CD4-positive, alpha-beta T cell treated with Interleukin-1 beta for 1 hour (primary cell): ENCODE measurements around the gene CADM1.

Experiments used
- DNase-seq, 2 donors: peaks; one replicate each; pipeline ENCODE4 v3.0.0-alpha.2; 2020 to 2022

CADM1 gene

GRCh38 chr11:115515647-115516395 lies 11.6 kb upstream of the CADM1 start:
- DNase-seq: no peak

- no peak for DNase-seq
Observed at GRCh38 chr11:115506954-115507675, 2.9 kb upstream of the CADM1 start.

- DNase-seq: no peak
Observed at GRCh38 chr11:115505175-115505574, 960 bp upstream of the CADM1 start.

GRCh38 chr11:115503886-115504275 lies 334 bp downstream of the CADM1 start:
- no peak for DNase-seq

GRCh38 chr11:115503083-115503885 lies 931 bp downstream of the CADM1 start:
- DNase-seq: peak; percentile 6 to 31

- no peak for DNase-seq
Observed at GRCh38 chr11:115502636-115503082, 1.6 kb downstream of the CADM1 start.

- DNase-seq: no peak
Observed at GRCh38 chr11:115501893-115502589, 2.2 kb downstream of the CADM1 start.

GRCh38 chr11:115501502-115501892 lies 2.7 kb downstream of the CADM1 start:
- DNase-seq: no peak

- DNase-seq: no peak
Observed at GRCh38 chr11:115500547-115501501, 3.4 kb downstream of the CADM1 start.

GRCh38 chr11:115499891-115500290 lies 4.3 kb downstream of the CADM1 start:
- DNase-seq: no peak

- DNase-seq: no peak
Observed at GRCh38 chr11:115499241-115499799, 4.9 kb downstream of the CADM1 start.

GRCh38 chr11:115498354-115498753 lies 5.9 kb downstream of the CADM1 start:
- no peak for DNase-seq

GRCh38 chr11:115497303-115497702 lies 6.9 kb downstream of the CADM1 start:
- DNase-seq: no peak

- DNase-seq: no peak
Observed at GRCh38 chr11:115496892-115497291, 7.3 kb downstream of the CADM1 start.

GRCh38 chr11:115493905-115494304 lies 10.3 kb downstream of the CADM1 start:
- no peak for DNase-seq

- DNase-seq: no peak
Observed at GRCh38 chr11:115493488-115493887, 10.7 kb downstream of the CADM1 start.

- no peak for DNase-seq
Observed at GRCh38 chr11:115489466-115489865, 14.7 kb downstream of the CADM1 start.

GRCh38 chr11:115488945-115489344 lies 15.3 kb downstream of the CADM1 start:
- DNase-seq: no peak

- DNase-seq: no peak
Observed at GRCh38 chr11:115481528-115481927, 22.7 kb downstream of the CADM1 start.

- DNase-seq: no peak
Observed at GRCh38 chr11:115480611-115481010, 23.6 kb downstream of the CADM1 start.

GRCh38 chr11:115477410-115477809 lies 26.8 kb downstream of the CADM1 start:
- DNase-seq: no peak
